NCI-H2196 treated with DMSO at 0.1 percent for 48 hours (cell line): ENCODE measurements around the gene COPS8.

Experiments used
- DNase-seq: peaks from one replicate; lab custom pipeline; 2025; ENCODE audit not compliant: unreplicated experiment; lab: John Stamatoyannopoulos, UW

The COPS8 gene

DNA sequence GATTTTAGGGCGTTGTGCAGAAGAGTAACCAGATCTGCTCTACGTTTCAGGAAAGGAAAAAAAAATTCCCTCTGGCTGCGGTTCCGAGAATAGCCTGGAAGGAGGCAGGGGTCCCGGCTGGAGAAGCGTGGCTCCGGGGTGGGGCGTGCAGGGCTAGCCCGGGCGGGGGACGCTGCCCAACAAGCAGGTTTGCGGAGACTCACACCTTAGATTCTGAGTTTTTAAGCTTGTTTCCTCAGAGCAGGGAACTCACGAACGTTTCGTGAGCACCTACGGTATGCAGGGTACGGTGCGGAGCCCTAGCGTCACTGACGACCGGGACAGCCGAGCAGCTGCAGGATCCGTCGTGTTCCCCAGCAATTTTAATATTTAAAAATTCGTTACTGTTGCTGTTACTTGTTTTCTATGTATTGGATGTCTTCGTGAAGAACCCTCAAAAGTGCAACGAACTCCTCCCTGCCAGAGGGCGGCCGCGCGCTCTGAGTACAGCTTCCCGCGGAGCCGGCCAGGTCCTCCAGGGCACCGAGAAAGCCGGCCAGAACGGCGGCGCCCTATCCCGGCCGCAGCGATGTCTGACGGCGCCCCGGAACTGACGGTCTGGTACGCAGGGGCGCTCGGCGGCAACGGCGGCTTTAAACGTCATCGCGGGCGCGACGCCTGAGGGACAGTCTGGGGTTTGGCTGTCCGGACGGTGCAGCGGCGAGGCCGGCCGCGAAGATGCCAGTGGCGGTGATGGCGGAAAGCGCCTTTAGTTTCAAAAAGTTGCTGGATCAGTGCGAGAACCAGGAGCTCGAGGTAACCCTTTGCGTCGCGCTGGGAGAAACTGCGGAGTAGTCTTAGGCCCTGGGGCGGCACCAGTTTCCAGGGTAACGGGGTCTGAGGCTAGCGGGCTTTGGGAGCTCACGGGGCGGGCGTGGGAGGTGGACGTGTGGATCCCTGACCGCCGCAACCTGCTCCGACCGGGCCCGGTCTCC lies at the start of gene COPS8:
TSS of gene COPS8 (plus strand) at position 642 of the 974 bp plus-strand sequence. CDS start at position 718, 76 bp downstream.
- DNase-seq, result peak; percentile 85

DNA sequence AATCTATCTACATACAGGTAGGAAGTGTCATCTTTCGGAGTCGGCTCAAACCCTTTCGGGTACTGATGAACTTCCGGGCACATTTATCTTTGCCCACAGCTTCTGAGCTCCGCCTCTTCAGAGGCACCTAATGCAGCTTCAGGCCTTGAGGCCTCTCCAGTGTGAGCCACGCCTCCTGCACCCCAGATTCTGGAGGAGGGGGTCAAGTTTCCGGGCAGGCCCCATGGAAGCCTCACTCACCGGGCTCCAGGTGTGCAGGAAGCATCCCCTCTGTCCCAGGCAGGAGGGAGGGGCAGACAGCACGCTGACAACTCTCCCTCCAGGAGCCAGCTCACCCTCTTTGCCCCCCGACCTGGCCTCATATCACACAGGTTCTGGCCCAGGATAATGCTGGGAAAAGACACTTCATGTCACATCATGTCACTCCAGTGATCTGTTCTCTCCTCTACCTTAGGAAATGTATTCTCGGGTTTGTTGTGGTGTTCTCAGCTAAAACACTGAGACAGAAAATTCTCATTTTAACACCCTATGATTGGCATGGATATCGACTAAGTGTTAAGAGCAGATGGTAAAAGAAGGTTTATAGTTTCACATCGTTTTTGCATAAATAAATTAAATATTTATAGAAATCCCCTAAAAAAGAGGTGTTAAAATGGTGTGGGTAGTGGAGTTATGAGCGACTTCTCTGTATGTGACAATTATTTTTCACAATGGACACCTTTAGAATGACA lies 46.2 kb upstream of the COPS8 start:
- DNase-seq, result no peak

DNA sequence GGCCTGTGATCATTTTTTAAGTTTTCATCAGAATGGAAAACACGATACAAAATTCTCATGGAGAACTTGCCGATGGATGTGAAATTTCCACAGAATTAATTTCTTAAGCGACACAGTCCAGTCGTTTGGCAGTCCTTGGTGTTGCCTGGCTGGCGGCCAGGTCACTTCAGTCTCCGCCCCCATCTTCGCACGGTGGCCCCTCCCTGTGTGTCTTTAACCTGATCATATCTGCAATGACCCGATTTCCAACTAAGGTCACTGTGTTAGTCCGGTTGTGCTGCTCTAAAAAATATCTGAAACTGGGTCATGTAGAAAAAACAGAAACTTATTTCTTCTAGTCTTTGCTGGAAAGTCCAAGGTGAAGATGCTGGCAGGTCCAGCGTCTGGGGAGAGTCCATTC lies 44.5 kb upstream of the COPS8 start:
- DNase-seq, result no peak

DNA sequence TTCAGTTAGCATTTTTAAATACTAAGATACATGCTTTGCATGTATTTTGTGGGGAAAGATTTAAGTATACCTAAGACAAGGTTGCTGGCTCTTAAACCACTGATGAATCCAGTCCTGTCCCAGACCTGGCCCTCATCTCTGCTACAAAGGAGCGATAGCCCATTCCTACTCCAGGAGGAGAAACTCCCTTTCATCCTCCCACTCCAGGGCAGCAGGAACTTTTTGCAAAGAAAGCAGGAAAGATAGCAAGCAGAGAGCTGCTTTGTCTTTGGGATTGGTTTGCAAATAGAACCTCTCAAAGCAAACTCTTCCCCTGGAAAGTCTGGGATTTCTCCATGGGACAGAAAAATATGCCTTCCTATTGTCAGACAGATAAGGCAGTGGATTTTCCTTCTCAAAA lies 43.6 kb upstream of the COPS8 start:
- no peak for DNase-seq

DNA sequence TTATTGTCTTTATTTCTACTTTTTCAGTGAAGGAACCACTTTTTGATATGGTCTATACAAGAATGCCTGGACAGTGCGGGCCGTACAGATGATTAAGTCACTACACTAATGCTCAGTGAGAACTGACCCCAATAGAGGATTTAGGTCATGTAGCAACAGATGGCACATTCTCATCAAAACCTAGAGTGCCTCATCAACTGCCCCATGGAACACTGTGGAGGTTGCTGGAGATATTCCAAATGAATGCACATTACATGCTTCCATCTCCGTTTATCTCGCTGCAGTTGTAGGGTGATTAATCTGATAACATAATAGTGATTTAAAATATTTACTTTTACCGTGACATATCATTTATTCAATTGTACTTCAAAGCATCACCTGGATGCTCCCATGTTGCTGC lies 41.8 kb upstream of the COPS8 start:
- no peak for DNase-seq

DNA sequence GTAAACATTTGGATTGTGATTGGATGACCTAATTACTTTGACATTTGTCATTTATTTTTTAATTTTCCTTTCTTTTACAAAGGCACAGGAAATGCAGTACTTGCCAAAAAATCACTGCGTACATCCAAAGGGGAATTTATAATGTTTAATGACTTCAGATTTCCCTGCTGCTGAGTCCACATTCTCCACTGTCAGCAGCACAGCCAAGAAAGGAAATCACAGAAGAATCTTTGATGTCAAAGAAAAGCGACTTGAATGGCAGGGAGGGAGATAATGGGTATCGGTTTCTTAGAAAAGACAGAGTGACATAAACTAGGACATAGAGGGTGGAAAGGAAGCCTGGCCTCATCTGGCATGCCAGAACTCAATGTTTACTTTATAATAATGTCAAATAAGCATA lies 41.4 kb upstream of the COPS8 start:
- DNase-seq, result no peak

DNA sequence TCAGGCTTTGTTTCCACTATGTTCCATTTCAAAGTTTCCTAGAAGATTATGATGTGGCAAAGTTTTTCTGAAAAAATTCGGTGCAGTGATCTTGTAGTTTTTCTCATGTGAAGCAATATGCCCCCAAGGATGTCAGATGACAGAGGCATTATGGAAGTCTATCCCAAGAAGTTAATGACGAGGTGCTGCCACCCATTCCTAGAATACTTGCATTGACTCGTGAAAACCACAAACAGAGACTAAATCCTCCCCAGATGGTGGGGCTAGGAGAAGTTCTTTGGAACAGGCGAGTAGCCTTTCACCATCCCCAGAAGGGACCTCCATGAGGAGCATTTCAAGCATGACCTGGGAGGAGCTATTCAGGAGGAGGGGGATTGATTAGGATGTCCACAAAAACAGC lies 40.2 kb upstream of the COPS8 start:
- DNase-seq, result no peak

DNA sequence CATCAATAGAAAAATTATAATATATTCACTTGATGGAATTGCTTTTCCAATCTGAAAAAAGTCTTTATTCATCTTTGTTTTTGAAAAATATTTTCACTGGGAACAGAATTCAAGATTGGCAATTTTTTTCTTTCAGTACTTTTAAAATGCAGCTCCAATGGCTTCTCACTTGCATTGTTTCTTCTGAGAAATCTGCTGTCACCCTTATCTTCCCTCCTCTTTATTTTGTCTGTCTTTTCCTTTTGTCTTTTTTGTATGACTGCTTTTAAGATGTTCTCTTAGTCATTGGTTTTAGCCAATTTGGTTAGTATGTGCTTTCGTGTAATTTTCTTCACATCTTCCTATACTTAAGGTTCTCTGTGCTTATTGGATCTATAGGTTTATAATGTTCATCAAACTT lies 37.1 kb upstream of the COPS8 start:
- no peak for DNase-seq

DNA sequence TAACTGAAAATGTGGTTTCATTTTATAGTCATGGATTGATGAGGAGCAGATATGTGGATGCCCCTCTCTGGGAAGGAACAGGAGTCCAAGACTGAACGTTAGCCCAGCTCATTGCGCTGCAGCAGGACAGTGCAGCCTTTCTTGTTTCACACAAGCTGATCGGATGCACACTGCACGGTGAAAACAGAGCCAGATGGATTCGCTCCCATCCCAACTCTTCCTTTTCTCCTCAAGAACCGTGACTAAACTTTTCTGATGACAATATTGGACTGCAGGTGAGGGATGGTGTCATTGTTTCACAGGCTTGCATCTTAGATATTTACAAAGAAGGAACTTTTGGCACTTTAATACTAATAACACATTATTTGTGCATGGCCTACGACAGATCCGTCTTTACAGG lies 33.8 kb upstream of the COPS8 start:
- no peak for DNase-seq

DNA sequence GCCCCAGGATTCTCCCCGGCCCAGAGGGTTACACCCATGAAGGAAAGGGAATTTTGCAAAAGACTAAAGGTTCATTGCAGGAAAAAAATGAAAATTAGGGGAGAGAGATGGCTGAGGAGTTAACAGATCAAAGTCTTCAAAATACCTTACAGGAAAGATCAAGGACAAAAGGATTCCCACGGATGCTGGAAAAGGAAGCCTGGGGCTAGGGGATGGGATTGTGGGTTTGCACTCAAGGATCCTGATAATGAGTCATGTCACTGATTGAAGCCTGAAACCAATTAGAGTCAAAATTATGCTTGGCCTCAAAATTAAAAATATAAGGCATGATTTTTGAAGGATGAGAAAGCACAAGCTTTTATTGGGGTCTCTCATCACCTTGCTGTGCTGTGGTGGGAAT lies 32.6 kb upstream of the COPS8 start:
- DNase-seq, result no peak

DNA sequence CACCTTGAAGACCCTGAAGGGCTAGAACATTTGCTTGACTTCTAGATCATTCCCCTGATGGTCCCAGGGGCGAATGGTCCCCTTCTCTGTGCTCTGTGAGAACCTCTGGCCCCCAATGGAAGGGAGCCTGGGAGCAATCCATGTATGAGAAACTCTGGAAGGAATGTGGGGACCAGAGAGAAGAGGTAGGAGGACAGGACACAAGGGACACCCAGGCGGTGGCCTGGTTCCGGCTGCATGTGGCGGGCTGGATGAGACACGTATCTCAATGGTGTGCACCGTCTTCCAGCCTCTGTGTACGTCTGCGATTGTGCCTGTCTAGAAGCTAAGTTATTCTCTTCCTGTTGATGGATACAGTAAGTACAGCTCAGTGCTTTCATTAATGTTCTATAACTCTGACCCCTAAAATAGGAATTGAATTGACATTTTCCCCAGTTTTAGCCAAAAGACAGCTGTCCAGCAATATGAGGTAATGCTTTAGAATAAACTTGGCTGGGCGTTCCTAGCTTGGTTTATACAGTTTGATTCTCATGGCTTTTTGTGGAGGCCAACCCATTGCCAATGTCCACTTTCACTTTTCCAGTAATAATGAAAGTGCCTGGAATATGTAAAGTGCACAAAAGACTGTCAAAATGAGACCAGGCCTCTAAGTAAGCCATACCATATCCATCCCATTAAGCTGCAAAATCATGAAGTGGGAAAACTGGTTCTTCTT lies 30.1 kb upstream of the COPS8 start:
- DNase-seq, result no peak

DNA sequence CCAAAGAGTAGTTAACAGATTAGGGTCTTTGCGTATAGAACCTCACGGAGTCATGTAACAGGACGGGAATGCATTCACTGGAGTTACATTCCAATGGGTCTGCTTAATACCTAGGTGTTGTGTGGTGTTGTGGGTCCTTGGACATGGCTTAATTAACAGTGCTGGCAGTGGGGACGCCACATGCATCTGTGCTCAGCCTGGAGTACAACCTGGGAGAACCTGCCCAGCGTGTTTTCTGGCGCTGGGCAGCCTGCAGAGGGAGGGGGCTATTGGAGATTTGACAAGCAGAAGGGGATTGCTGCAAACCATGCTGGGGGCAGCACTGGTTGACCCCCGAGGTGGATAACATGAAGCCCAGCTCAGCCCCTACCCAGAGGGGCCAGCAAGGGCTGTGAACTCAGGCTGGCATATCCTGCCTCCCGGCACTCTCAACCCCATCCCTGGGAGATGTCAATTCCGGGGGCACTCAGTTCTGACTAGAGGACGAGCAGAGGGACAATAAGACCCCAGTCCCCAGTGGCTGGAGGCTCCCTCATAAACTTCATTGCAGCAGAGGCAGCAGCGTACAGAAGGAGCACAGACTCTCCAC lies 29.3 kb upstream of the COPS8 start:
- no peak for DNase-seq

DNA sequence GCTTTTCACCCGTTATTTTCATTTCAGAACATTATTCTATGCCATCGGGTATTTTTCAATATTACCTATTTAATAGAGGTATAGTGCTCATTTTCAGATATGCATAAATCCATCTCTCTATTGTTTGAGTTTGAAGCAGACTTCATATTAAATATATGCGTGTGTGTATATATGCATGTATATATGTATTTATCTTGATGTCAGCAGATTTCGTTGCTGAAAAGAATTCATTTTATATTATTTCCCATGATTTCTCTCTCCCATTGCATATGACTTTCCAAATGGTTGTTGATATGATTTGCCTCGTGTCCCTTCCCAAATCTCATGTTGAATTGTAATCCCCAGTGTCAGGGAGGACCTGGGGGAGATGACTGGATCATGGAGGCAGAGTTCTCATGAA lies 28.6 kb upstream of the COPS8 start:
- no peak for DNase-seq

DNA sequence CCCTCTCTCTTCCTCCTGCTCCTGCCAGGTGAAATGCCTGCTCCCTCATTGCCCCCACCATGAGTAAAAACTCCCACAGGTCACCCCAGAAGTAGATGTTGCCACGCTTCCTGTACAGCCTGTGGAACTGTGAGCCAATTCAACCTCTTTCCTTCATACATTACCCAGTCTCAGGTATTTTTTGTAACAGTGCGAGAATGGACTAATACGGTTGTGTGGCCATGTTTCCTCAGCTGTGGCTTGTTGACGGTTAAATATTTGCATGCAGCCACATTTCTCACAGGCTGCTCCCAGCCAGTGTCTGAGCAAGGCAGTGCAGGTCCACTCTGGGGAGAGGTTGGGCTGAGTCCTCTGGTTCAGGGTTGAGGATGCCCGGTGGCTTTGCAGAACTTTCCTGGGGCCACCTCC lies 27.8 kb upstream of the COPS8 start:
- no peak for DNase-seq

DNA sequence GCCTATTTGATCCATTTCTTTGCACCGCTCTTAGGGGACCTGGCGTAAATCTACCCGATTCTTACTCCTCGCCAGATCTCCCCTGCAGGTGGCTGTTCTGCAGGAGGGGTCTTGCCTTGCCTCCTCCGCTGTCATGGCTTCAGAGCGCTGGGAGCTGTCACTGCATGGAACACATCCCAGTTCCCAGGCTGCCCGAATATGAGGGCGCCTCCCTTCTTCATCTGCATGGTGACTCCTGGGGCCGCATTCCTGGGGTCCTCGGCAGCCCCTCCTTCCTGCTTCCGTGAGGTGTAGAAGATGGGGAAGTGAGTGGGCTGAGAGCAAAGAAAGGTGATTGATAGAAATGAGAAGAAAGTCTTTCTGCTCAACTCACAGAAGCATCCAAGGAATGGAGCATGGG lies 27.3 kb upstream of the COPS8 start:
- DNase-seq, result no peak

DNA sequence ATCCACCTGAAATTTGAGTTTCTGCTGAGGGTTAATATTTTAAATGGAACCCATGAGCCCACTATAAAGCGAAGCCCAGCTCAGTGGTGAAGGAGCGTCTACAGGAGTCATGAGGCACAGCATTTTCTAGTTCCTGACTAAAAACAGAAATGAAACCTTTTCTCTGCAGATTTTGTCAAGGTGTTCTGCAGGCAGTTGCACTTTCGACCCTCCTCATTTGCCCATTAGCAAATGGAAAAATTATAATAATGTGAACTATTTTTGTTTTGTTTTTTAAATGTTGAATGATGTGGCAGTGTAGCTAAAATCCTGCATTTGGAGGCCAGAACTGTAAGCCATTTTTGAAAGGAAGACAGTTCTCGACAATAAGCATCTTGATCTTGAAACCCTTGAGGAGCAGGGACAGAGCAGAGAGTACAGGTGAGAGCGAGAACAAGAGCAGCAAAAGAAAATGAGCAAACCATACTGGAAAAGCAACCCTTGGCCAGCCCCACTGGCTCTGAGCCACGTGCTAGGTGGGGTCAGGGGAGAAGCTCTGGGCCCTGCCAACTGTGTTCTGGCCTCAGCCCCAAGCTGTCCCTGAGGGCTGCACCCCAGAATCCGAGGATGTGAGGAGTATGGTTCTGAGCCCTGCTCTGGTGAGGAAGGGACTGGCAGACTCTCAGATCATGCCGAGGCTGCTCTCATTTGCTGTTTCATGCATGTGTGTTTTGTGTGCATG lies 26.4 kb upstream of the COPS8 start:
- DNase-seq, result no peak

DNA sequence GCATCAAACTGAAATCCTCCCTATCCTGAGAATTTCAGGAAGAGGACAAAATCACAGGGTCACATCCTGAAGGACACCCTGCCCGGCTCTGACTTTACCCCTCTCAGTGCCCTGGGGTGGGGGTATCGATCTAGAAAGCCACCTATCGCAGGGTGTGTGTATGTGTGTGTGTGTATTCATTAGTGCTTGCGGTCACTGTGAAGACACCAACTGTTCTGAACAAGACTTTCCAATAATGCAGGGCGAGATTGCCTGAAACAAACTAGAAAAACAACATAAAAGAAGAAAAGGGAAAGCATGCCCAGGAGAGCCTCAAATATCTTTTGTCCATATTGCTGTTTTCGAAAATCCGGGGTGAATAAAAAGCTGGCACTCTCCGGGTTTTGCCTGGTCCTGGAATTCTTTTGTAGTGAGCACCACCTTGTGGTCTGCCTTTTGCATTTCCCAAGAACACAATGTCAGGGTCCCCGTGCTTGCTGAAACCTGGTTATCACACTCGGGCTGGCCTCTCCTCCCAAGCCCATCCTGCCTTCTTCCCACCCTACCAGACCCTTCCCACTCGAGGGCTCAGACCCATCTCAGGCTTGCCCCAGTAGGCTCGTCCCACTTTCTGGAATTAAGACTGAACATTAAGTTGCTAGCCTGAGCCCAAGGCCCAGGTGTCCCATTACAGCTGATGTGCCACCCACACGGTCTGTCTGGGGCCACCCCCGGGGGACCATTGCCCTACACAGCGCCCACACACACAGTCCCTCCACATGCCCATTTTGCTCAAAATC lies 25.0 kb upstream of the COPS8 start:
- DNase-seq, result peak; percentile 70

DNA sequence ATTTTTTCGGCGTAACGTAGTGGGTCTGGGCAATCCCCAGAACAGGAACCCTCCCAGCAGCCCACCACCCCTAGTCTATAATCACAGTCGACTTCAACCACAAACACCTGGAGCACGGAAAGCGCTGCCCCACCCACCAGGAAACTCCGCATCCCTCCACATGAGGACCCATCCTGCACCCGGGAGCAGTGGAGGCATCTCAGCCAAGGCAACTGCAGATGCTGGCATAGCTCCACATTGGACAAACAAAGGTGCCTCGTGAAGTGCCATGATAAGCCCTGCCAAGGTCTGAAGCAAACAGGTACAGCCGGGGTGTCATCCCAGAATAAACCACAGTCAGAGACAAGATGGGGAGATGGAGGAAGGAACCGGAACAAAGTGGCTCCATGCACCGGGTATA lies 24.3 kb upstream of the COPS8 start:
- DNase-seq, result no peak

DNA sequence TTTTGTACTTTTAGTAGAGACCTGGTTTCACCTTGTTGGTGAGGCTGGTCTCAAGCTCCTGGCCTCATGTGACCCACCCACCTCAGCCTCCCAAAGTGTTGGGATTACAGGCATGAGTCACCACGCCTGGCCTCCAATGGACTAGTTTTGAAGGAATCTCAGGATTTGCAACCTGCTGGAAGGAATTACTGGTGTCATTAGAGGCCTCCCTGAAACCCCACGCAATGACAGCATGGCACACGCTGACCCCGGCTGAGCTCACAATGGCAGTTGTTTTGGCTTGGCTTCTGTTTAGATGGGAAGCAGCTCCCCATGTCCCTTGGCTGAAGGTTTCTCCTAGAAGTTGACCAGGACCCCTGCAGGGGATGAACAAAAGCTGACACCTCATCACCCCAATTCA lies 23.1 kb upstream of the COPS8 start:
- no peak for DNase-seq
